Liver (tissue), 9 donors: ENCODE data around the gene SLC25A13. TPM values are rescaled to one million over a fixed set of nuclear protein-coding genes. Genes with fewer than 3 reads are reported as not detected.

Experiments used
- DNase-seq: peaks from one replicate; pipeline ENCODE4 v3.0.0-alpha.2; 2017; ENCODE audit warnings: low spot score
- H3K27ac ChIP-seq, 2 donors: one replicate each; pipeline ENCODE4 v1.7.0; 2013; ENCODE audit warnings: inconsistent platforms in 2 of 2, low read length in 2 of 2, control low read depth in 1 of 2, low read depth in 1 of 2, mild to moderate bottlenecking in 1 of 2
- H3K27me3 ChIP-seq, 4 donors: one replicate each; pipeline versions ENCODE4 v1.6.1 to v1.7.0; 2013; ENCODE audit warnings: low read length in 3 of 4, inconsistent platforms in 1 of 4, mild to moderate bottlenecking in 1 of 4, moderate library complexity in 1 of 4; ENCODE audit not compliant: control insufficient read depth in 4 of 4, insufficient read depth in 4 of 4
- H3K36me3 ChIP-seq, 4 donors: one replicate each; pipeline versions ENCODE4 v1.6.1 to v1.7.0; 2013; ENCODE audit warnings: low read length in 3 of 4, mild to moderate bottlenecking in 3 of 4, low read depth in 1 of 4, moderate library complexity in 1 of 4; ENCODE audit not compliant: control insufficient read depth in 4 of 4, insufficient read depth in 3 of 4
- H3K4me1 ChIP-seq, 4 donors: one replicate each; pipeline versions ENCODE4 v1.6.1 to v1.7.0; 2013; ENCODE audit warnings: low read length in 3 of 4, mild to moderate bottlenecking in 3 of 4, moderate library complexity in 1 of 4; ENCODE audit not compliant: control insufficient read depth in 4 of 4, insufficient read depth in 4 of 4
- H3K4me3 ChIP-seq, 3 donors: one replicate each; pipeline versions ENCODE4 v1.6.1 to v1.7.0; 2013; ENCODE audit warnings: low read length in 3 of 3, control low read depth in 1 of 3, low read depth in 1 of 3, mild to moderate bottlenecking in 1 of 3
- H3K9ac ChIP-seq, 2 donors: one replicate each; pipeline ENCODE4 v1.7.0; 2013; ENCODE audit warnings: low read length in 2 of 2, mild to moderate bottlenecking in 2 of 2, moderate library complexity in 2 of 2, control low read depth in 1 of 2, low read depth in 1 of 2
- H3K9me3 ChIP-seq, 4 donors: one replicate each; pipeline versions ENCODE4 v1.6.1 to v1.7.0; 2013; ENCODE audit warnings: low read length in 3 of 4; ENCODE audit not compliant: control insufficient read depth in 4 of 4
- CTCF ChIP-seq: fragments of 150-350 bp; IDR thresholded peaks from 2 replicates; pipeline ENCODE4 v1.5.1; 2017; ENCODE audit warnings: improper control_type of control experiment, low read depth, low read length; ENCODE audit not compliant: missing input control
- EGR1 ChIP-seq, 2 donors: IDR thresholded peaks; 2 replicates each; pipeline ENCODE4 v1.6.1; 2016 to 2018; ENCODE audit warnings: antibody characterized with exemption in 2 of 2, low read depth in 2 of 2
- FOXA1 ChIP-seq: IDR thresholded peaks from 2 replicates; pipeline ENCODE4 v1.6.1; 2016; ENCODE audit warnings: antibody characterized with exemption
- FOXA2 ChIP-seq: IDR thresholded peaks from 2 replicates; pipeline ENCODE4 v1.6.1; 2016; ENCODE audit warnings: antibody characterized with exemption
- GABPA ChIP-seq, 2 donors: IDR thresholded peaks in 1 of 2; conservative IDR thresholded peaks in 1 of 2; 2 replicates each; pipeline ENCODE4 v1.6.1; 2016; ENCODE audit warnings: antibody characterized with exemption in 2 of 2, mild to moderate bottlenecking in 1 of 2, moderate library complexity in 1 of 2
- HNF4A ChIP-seq, 2 donors: conservative IDR thresholded peaks; 2 replicates each; pipeline ENCODE4 v1.6.1; 2016; ENCODE audit warnings: antibody characterized with exemption in 2 of 2, mild to moderate bottlenecking in 2 of 2
- HNF4G ChIP-seq: IDR thresholded peaks from 2 replicates; pipeline ENCODE4 v1.6.1; 2016; ENCODE audit warnings: antibody characterized with exemption
- JUND ChIP-seq, 2 donors: IDR thresholded peaks; 2 replicates each; pipeline ENCODE4 v1.6.1; 2016; ENCODE audit warnings: antibody characterized with exemption in 2 of 2
- NR2F2 ChIP-seq: IDR thresholded peaks from 2 replicates; pipeline ENCODE4 v1.6.1; 2016; ENCODE audit warnings: antibody characterized with exemption
- RAD21 ChIP-seq, 2 donors: IDR thresholded peaks; 2 replicates each; pipeline ENCODE4 v1.6.1; 2016; ENCODE audit warnings: antibody characterized with exemption in 2 of 2, mild to moderate bottlenecking in 2 of 2
- RXRA ChIP-seq, 2 donors: IDR thresholded peaks; 2 replicates each; pipeline ENCODE4 v1.6.1; 2017 to 2018; ENCODE audit warnings: antibody characterized with exemption in 2 of 2, mild to moderate bottlenecking in 1 of 2
- TAF1 ChIP-seq: conservative IDR thresholded peaks from 2 replicates; pipeline ENCODE4 v1.6.1; 2016; ENCODE audit warnings: antibody characterized with exemption, mild to moderate bottlenecking
- YY1 ChIP-seq: IDR thresholded peaks from 2 replicates; pipeline ENCODE4 v1.6.1; 2016; ENCODE audit warnings: antibody characterized with exemption, mild to moderate bottlenecking
- WGBS: extraction: QIAGEN DNeasy Blood & Tissue Kit; methylation state at CpG from one replicate; pipeline ENCODE4 v1.1.7; 2013; 5-methylcytosine and 5-hydroxymethylcytosine counted together
- polyA plus RNA-seq, 2 donors: library from polyadenylated mRNA; stranded (reverse) in 1 of 2; unstranded in 1 of 2; fragments of 200-250 nt in 1 of 2; fragments of >200 nt in 1 of 2; fragmentation: Nextera tagmentation in 1 of 2; extraction: Ambion mirVana in 1 of 2; gene quantifications; one replicate each; pipeline versions ENCODE4 v1.2.1 to v1.2.3, GENCODE V29; 2013 to 2015
- total RNA-seq, 2 donors: library from RNA; depleted of rRNA; stranded (reverse); fragments of >200 nt; gene quantifications; one replicate each; pipeline ENCODE4 v1.2.3, GENCODE V29; 2014
- TF ChIP-seq, protein P1 (sequence below): IDR thresholded peaks from 2 replicates; pipeline ENCODE4 v1.6.1; 2016; ENCODE audit warnings: antibody characterized with exemption
- TF ChIP-seq, protein P2 (sequence below): IDR thresholded peaks from 2 replicates; pipeline ENCODE4 v1.6.1; 2016; ENCODE audit warnings: antibody characterized with exemption
- TF ChIP-seq, protein P3 (sequence below): IDR thresholded peaks from 2 replicates; pipeline ENCODE4 v1.6.1; 2016; ENCODE audit warnings: antibody characterized with exemption
- donor health status: healthy.
- donor health status: healthy.
- donor health status: healthy.
- donor health status: healthy.
- donor health status: healthy.

SLC25A13 gene
- total and polyA plus RNA-seq, 4 donors = 45.6 to 116 (median 63.9) TPM

GRCh38 chr7:96235281-96235680 is 86.6 kb downstream of the SLC25A13 start:
- no peak overlapping the region for H3K27ac ChIP-seq
- H3K4me3 ChIP-seq = no peak overlapping the region
- 63% methylated on average over 2 of the region's 2 CpGs for WGBS
- TF ChIP-seq RXRA (IDR thresholded peaks at IDR 0.05) (no peak), NR2F2 (no peak), RAD21 (IDR thresholded peaks at IDR 0.05) (no peak), CTCF (no peak)
- TF ChIP-seq, protein P1, sequence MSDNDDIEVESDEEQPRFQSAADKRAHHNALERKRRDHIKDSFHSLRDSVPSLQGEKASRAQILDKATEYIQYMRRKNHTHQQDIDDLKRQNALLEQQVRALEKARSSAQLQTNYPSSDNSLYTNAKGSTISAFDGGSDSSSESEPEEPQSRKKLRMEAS = no peak
- peaks cover 3 to 27% (median 10%) of the 10 kb centered on the region in 4 donors for H3K4me1 ChIP-seq
- H3K27me3 ChIP-seq = no peaks in the 10 kb centered on the region
- no peaks in the 10 kb centered on the region for H3K9me3 ChIP-seq
- H3K9ac ChIP-seq = no peak overlapping the region
- H3K36me3 ChIP-seq = peaks cover 0 to 13% (median 9%) of the 10 kb centered on the region in 4 donors
- DNase-seq = no peak

DNA sequence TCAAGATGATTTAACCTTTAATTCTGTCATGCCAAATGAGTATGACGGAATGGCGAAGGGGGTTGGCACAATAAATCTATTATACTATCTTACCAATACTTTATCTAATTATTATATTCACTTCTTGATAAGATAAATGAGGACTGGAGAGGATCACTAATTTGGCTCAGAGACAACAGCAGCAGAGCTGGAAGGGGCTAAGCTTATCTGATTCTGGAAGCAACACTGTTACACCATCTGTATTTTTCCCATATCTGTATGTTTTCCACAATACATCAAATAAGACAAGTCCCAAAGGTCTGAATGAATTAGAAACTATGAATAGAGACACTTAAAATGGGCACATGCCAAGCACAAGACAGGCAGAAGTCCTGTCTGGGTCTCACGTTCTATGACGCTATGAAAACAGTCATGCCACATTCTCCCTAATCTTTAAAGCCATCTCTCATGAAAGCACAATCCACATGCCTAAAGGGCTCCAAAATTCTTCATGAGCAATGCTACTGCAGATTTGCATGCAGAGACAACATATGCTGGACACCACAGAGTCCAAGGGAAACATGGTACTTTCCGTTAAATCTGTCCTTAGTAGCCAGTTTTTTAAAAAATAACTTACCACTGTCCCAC is 88.3 kb downstream of the SLC25A13 start:
- H3K27me3 ChIP-seq = no peaks in the 10 kb centered on the region
- peaks cover 2 to 17% (median 13%) of the 10 kb centered on the region in 4 donors for H3K36me3 ChIP-seq
- WGBS = 98% methylated on average over 5 of the region's 5 CpGs
- no peak overlapping the region for H3K9ac ChIP-seq
- no peak for DNase-seq
- TF ChIP-seq FOXA2 = no peak
- TF ChIP-seq HNF4G = no peak
- TF ChIP-seq, protein P2, sequence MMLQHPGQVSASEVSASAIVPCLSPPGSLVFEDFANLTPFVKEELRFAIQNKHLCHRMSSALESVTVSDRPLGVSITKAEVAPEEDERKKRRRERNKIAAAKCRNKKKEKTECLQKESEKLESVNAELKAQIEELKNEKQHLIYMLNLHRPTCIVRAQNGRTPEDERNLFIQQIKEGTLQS = no peak
- TF ChIP-seq GABPA (IDR thresholded peaks at IDR 0.05 in 1 of 2, conservative IDR thresholded peaks at IDR 0.05 in 1 of 2) = no peak
- TF ChIP-seq JUND (IDR thresholded peaks at IDR 0.05) = no peak
- no peak for TF ChIP-seq FOXA1
- no peak for TF ChIP-seq NR2F2
- no peak for TF ChIP-seq RAD21 (IDR thresholded peaks at IDR 0.05)
- no peak for TF ChIP-seq YY1
- TF ChIP-seq TAF1 = no peak
- TF ChIP-seq, protein P1 = no peak
- no peak for TF ChIP-seq HNF4A (conservative IDR thresholded peaks at IDR 0.05)
- no peak for TF ChIP-seq EGR1 (IDR thresholded peaks at IDR 0.05; ENCODE audit: low read depth in 2 of 2)
- H3K27ac ChIP-seq = no peak overlapping the region
- H3K4me3 ChIP-seq = no peak overlapping the region
- H3K9me3 ChIP-seq = no peaks in the 10 kb centered on the region
- H3K4me1 ChIP-seq = peaks cover 3 to 27% (median 10%) of the 10 kb centered on the region in 4 donors

GRCh38 chr7:96233084-96233483 is 88.8 kb downstream of the SLC25A13 start:
- no peaks in the 10 kb centered on the region for H3K27me3 ChIP-seq
- no peak overlapping the region for H3K4me3 ChIP-seq
- no peak for DNase-seq
- no peak overlapping the region for H3K9ac ChIP-seq
- H3K9me3 ChIP-seq = no peaks in the 10 kb centered on the region
- peaks cover 4 to 17% (median 13%) of the 10 kb centered on the region in 4 donors for H3K36me3 ChIP-seq
- WGBS = 97% methylated on average over 3 of the region's 3 CpGs
- H3K27ac ChIP-seq = no peak overlapping the region
- TF ChIP-seq GABPA (IDR thresholded peaks at IDR 0.05 in 1 of 2, conservative IDR thresholded peaks at IDR 0.05 in 1 of 2) (no peak), EGR1 (IDR thresholded peaks at IDR 0.05; ENCODE audit: low read depth in 2 of 2) (no peak), HNF4A (conservative IDR thresholded peaks at IDR 0.05) (no peak)
- TF ChIP-seq, protein P3, sequence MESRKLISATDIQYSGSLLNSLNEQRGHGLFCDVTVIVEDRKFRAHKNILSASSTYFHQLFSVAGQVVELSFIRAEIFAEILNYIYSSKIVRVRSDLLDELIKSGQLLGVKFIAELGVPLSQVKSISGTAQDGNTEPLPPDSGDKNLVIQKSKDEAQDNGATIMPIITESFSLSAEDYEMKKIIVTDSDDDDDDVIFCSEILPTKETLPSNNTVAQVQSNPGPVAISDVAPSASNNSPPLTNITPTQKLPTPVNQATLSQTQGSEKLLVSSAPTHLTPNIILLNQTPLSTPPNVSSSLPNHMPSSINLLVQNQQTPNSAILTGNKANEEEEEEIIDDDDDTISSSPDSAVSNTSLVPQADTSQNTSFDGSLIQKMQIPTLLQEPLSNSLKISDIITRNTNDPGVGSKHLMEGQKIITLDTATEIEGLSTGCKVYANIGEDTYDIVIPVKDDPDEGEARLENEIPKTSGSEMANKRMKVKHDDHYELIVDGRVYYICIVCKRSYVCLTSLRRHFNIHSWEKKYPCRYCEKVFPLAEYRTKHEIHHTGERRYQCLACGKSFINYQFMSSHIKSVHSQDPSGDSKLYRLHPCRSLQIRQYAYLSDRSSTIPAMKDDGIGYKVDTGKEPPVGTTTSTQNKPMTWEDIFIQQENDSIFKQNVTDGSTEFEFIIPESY = no peak
- H3K4me1 ChIP-seq = peaks cover 3 to 27% (median 10%) of the 10 kb centered on the region in 4 donors
